ENCODE results near the gene LRRC27.

LRRC27 gene

DNA sequence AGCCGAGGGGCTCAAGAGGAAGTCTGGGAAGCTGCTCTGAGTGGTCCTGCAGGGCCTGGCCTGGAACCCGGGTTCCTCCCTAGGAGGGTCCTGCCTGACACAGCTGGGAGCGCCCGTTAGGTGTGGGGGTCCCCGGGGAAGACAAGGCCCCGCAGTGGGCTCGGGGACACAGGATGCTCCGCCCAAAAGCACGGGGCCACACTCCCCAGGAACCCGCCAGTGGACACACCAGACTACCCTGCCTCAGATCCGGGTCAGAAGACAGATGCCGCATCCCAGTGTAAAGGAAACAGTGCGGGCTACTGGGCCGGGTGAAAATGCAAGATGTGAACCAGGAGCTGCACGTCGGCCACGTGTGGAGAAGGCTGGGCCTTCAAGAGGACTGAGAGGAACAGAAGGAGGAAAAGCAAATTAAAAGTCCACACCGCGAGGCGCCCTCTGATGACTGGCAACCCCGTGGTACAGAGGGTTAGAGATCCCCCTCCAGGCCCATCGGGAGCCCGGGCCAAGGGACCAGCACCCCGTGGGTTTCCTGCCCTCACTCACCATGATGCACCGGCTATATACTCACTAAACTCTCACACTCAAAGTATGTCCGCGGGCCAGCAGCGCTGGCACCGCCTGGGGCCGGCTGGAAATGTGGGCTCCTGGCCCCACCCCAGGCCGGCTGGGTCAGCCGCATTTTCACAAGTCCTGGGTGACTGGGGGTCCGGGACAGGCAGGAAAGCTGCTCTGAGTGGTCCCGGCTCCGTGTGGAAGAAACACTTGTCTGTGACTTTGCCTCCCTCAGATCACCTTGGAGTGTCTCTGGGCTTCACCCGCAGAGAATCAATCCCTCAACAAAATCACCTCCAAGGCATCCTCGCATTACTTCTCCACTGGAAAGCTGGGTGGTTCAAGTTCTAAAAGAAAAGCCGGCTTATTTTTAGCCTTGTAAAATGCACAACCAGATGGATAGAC is 30.3 kb upstream of the LRRC27 start:
- DNase-seq (ENCODE audit: low read depth), result no peak

DNA sequence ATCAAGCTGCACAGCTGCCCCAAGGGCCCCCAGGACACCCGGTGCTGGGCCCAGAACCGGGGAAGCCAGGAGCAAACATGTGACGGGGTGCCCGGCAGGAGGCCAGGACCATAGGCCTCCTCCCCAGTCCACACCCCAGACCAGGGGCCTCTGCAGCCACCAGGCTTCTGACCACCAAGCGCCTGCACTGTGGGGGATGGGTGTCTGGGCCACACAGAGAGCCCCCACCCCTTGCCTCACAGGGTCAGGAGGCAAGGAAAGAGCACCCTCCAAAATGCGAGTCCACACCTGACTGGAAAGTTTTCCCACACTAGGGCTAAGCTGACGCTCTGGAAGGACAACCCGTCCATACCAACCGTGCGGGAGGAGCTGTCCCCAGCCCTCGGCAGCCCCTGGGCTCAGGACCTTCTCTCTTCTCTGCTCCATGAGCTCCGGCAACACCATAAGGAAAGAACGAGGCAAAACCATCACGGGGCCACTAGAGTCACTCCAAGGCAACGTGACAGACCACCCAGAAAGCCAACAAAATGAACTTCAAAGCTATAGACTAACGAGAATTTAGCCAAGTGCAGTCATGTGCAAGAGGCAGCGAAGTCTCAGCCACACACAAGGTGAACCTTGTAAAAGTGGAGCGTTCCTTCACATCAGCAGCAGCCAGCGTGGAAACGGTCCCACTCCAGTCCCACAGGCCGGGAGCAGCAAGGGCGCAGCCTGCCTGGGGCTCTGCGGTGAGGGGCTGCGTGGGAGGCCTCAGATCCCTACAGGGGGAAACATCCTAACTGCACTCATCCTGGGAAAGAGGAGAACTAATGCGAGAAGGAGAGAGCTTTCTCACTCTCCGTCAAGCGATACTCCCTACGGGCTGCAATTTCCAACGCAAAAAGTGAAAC is 29.3 kb upstream of the LRRC27 start:
- DNase-seq (ENCODE audit: low read depth), result no peak

DNA sequence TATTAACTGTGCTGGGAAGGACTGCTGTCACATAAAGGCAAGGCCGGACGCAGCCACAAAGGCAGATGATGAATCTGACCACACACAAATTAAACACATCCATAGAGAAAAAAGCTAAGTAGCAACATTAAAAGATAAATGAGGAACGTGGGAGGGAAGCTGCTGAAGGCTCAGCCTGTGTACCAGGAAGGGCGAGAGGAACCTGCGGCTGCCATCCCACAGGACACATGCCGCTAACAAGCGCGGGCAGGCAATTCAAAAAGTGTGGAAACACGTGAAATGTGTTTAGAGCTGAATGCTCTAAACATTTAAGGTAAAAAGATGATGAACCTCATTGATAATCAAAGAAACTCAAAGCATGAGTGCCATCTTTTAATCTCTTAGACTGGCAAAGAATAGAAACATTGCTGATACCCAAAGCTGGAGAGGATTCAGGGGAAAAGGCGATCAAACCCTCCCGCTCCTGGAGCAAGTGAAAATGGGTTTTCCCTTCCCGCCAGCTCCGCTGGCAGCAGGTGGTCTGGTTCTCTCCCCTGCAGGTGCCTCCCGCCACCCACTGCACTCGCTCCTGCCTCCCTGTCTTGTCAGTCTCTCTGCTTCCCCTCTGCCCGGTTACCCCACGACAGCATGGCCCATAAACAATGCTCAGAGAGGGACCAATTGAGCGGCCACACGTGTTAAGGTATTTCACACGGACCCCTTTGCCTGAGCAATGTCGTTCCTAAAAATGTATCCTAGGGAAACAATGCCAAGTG is 28.5 kb upstream of the LRRC27 start:
- no peak for DNase-seq (ENCODE audit: low read depth)

DNA sequence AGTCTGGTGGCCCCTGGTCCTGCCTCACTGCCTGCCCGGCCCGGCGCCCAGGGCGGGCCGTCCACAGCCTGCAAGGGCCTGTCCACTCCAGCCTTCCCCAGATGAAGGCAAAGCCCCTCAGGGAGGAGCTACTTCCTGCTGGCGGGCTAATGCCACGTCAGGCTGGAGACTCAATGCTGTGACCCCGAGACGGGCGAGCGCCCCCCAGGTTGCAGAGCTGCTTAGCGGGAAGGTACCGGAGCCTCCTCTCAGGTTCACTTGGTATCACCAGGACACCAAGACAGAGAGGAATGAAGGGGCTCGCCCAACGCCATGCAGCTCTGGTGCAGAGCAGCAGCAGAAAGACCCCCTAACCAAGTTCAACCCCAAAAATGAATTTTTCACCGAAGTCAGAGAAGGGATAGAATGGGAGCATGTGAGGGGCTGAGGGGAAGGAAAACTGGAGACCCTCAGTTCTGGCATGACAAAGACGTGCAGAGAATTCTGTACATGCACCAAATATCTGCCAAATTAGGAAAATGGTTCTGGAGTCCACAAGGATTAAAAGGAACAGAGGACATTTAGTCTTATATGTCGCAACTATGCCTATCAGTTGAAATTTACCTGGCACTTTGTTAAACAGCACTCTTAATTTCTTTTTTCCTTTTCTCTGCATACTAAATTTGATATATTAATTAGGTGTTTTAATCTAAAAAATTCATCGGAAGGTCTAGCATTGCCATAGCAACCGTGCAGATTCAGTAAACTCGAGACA is 27.1 kb upstream of the LRRC27 start:
- DNase-seq (ENCODE audit: low read depth), result no peak

DNA sequence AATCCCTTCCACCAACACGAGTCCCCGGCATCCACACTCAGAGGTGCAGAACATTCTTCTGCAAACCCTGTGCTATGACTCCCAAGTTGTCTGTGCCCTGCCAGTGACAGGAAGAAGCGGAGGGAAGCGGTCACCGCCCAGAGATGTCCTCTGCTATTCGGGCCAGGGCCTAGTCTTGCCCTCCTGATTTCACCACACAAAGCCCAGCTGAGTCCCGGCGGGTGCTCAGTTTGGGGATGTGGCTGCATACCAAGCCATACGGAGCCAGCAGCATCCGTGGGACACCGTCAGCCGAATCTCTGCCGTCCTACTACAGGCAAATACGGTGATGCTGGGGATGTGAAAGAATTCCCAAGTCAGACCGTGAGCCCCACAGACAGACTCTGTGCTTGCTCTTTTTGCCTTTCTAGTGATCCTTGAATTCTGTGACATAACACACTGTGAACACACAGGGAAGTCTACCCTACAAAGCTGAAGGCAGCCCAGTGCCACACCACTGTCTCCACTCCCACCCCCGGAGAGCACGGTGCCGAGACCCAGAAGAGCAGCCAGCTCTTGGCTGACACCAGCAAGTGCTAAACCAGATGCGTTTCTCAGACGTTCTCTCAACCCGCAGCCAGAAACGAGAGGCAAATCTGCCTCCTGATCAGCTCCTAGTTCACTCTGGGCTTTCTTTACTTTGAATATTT is 26.2 kb upstream of the LRRC27 start:
- no peak for DNase-seq (ENCODE audit: low read depth)

DNA sequence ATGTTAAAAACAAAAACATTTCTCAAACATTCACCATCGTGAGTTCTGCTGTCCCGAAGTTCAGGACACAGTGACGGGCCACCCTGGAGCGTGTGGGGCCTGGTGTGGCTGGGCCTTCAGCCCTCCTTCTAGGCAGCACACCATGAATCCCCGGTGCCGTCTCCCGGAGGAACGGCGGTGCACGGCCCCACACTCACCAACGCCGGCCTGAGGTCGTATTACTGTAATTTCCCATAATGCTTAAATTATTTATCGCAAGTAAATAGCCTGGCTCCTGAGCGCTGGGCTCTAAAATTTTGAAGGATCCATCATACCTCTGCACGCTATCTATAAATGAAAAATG is 25.7 kb upstream of the LRRC27 start:
- DNase-seq (ENCODE audit: low read depth), result no peak

DNA sequence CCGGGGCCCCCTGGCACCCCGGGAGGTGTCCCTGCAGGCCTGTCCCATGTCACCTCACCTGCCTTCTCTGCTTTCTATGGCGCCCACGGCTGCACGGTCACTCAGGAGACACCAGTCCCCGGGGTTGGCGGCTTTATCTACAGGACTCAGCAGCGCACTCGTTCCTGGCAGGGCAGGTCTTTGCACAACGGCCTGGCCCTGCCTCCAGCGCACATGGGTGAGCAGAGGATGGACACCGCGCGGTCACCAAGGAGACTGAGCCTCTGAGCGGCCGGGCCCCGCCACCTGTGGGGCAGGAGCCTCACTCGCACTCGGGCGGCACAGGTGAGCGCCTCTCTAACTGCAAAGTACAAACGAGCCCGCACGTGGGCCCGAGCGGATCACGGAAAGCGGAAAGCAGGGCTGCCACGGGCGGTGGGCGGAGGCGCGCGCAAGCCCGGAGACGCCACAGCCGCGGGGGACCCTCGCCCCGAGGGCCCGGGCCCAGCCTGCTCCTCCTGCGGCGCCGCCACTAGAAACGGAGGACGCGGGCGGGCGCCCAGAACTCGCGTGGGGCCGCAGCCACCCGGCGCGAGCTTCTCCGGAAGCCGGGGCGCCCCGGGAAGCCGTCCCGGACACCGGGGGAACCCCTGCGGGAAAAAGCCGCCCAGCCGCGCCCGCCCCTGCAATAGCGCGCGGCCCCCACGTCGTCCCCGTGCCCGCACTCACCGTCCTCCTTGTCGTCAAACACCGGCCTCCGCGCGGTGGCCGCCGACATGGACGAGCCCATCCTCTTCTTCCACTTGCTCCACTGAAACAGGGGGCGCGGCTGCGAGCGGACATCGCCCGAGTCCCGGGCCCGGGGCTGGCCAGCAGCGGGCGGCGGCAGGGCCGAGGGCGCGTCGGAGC is 24.9 kb upstream of the LRRC27 start:
- DNase-seq (ENCODE audit: low read depth), result peak; percentile 12

DNA sequence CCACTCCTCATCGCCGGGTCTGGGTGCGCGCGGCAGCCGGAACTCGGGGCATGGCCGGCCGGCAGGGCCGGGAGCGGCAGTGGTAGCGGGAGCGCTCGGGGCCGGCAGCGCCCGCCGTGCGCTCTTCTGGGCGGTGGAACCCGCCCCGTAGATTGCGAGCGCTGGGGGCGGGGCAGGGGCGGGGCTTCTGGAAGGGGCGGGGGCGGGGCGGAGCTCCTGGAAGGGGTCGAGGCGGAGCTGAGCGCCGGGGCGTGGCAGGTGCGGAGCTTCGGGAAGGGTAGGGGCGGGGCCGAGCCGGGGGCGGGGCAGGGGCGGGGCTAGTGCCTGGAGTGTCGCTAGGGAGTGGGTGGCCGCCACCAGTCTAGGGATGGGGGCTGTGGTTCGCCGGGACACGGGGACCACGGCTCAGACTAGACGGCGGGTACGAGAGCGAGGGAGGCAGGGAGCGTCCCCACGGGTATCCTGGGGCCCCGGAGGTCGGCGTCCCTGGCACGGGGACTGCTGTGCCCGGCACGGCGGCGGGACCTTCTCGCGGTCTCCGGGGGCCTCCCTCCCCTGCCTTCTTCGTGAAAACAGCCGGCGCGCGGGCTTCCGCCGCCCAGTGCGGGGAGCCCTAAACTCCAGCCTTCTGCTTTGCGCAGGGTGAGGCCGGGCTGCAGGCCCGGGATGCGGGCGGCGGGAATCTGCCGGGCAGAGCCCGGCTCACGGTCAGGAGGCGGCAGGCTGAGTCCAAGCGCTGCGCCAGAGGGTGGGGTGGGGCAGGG is 24.0 kb upstream of the LRRC27 start, which contains the start of gene STK32C:
TSS of gene STK32C (minus strand) at position 128 of the 764 bp plus-strand sequence. CDS start at position 11, 117 bp downstream.
- DNase-seq (ENCODE audit: low read depth), result peak; percentile 82

GRCh38 chr10:132308587-132309470 is 23.2 kb upstream of the LRRC27 start:
- DNase-seq (ENCODE audit: low read depth), result no peak

GRCh38 chr10:132309471-132309865 is 22.5 kb upstream of the LRRC27 start:
- DNase-seq (ENCODE audit: low read depth), result no peak

GRCh38 chr10:132309879-132310591 is 22.0 kb upstream of the LRRC27 start:
- DNase-seq (ENCODE audit: low read depth), result no peak

- DNase-seq (ENCODE audit: low read depth), result no peak
Measured at GRCh38 chr10:132310701-132311337, 21.2 kb upstream of the LRRC27 start.

DNA sequence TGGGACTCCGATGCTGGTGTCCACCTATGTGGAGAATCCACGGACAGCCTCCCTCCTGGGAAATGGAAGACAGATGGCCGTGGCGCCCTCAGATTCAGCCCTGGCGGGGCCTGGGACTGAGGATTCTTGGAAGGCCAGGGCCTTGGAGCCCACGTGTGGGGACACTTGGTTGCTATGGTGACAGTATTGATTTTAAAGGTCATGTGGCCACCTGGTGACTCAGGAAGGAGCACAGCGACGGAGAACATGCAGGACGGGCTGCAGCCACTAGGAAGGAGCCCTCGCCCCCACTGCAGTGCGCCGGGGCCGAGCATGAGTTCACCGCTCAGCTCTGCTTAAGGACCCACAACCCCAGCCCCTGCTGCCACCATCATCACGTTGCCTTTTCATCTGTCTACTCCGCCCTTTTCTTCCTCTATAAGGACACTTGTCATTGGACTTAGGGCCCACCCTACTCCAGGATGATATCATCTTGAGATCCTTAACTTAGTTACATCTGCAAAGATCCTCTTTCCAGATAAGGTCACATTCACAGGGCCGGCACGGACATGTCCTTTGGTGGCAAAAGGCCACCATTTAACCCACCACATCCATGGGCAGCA is 20.6 kb upstream of the LRRC27 start:
- DNase-seq (ENCODE audit: low read depth), result no peak

GRCh38 chr10:132313305-132313704 is 18.7 kb upstream of the LRRC27 start:
- no peak for DNase-seq (ENCODE audit: low read depth)

DNA sequence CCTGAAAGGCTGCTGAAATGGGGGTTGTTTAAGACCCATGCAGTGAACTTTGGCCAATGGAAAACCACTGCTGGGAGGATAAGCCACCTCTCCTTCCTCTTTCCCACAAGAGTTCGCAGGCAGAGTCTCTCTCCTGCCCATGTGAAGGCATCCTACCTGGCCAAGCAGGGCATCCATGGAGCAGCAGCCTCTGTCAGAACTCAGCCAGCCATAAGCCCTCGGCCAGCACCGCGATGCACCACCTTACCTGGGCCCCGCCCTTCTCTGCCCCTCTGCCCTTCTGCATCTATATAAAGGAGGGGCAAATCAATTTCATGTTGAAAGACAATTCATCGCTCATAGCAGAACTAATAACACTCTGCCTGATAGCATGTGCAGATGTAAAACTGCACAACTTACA is 18.1 kb upstream of the LRRC27 start:
- DNase-seq (ENCODE audit: low read depth), result no peak

- DNase-seq (ENCODE audit: low read depth), result no peak
Measured at GRCh38 chr10:132314336-132314735, 17.7 kb upstream of the LRRC27 start.

Data from T-helper 22 cell (primary cell).